NB4 (cell line): ENCODE measurements around the gene L3MBTL4.
"Not testable (repeated sequence)": the region's sequence is repeated elsewhere in the genome, so short reads cannot be mapped to it uniquely, and the experiment has no call there.

Experiments used
- DNase-seq: peaks from one replicate; pipeline ENCODE4 v3.0.0; 2010; ENCODE audit warnings: low read depth
- H3K4me3 ChIP-seq: one replicate; pipeline ENCODE4 v1.5.1; 2011; ENCODE audit warnings: mild to moderate bottlenecking, low read depth, low read length, moderate library complexity
- CTCF ChIP-seq: IDR thresholded peaks from one replicate; pipeline ENCODE4 v1.5.1; 2012; ENCODE audit warnings: low read depth, low read length
- MAX ChIP-seq: IDR thresholded peaks from 2 replicates; pipeline ENCODE4 v1.6.1; 2011; ENCODE audit warnings: low read depth, low read length
- MYC ChIP-seq: IDR thresholded peaks from 2 replicates; pipeline ENCODE4 v1.6.1; 2011; ENCODE audit warnings: low read depth, low read length
- POLR2A ChIP-seq: IDR thresholded peaks from 2 replicates; pipeline ENCODE4 v1.6.1; 2011; ENCODE audit warnings: mild to moderate bottlenecking; ENCODE audit not compliant: insufficient read length; ENCODE audit errors: extremely low read depth

L3MBTL4 gene

GRCh38 chr18:6412933-6413472 is 1.7 kb downstream of the L3MBTL4 start:
- TF ChIP-seq CTCF (no peak), MAX (no peak), POLR2A (no peak), MYC (no peak)
- no peak for DNase-seq
- no peak overlapping the region for H3K4me3 ChIP-seq

- no peak for TF ChIP-seq MAX
- TF ChIP-seq POLR2A, result no peak
- TF ChIP-seq CTCF, result no peak
- TF ChIP-seq MYC, result no peak
- DNase-seq, result no peak
Observed at GRCh38 chr18:6411382-6411781, 3.3 kb downstream of the L3MBTL4 start.

GRCh38 chr18:6409933-6410332 is 4.8 kb downstream of the L3MBTL4 start:
- no peak for DNase-seq
- no peak overlapping the region for H3K4me3 ChIP-seq
- no peak for TF ChIP-seq POLR2A
- TF ChIP-seq MAX, result no peak

More at GRCh38 chr18:6411382-6411781, 3.3 kb downstream of the L3MBTL4 start:
- no peak overlapping the region for H3K4me3 ChIP-seq

- not testable (repeated sequence) for DNase-seq, H3K4me3 ChIP-seq
Observed at GRCh38 chr18:6408543-6408942, 6.2 kb downstream of the L3MBTL4 start.

GRCh38 chr18:6406910-6407470 is 7.7 kb downstream of the L3MBTL4 start:
- DNase-seq, result no peak
- TF ChIP-seq MAX (no peak), CTCF (no peak)
- H3K4me3 ChIP-seq, result no peak overlapping the region

GRCh38 chr18:6406075-6406909 is 8.4 kb downstream of the L3MBTL4 start:
- TF ChIP-seq MYC, result no peak
- no peak for TF ChIP-seq CTCF
- TF ChIP-seq MAX, result no peak
- TF ChIP-seq POLR2A, result no peak
- no peak overlapping the region for H3K4me3 ChIP-seq
- peak; percentile 16 for DNase-seq
